NCI-H446 (cell line): ENCODE data around the gene NRM.

Experiments
- DNase-seq, 2 experiments: peaks; one replicate each; lab custom pipeline; 2025; lab: John Stamatoyannopoulos, UW

The NRM gene

GRCh38 chr6:30688569-30688968, 2.2 kb downstream of the NRM start:
- no peak for DNase-seq

DNA sequence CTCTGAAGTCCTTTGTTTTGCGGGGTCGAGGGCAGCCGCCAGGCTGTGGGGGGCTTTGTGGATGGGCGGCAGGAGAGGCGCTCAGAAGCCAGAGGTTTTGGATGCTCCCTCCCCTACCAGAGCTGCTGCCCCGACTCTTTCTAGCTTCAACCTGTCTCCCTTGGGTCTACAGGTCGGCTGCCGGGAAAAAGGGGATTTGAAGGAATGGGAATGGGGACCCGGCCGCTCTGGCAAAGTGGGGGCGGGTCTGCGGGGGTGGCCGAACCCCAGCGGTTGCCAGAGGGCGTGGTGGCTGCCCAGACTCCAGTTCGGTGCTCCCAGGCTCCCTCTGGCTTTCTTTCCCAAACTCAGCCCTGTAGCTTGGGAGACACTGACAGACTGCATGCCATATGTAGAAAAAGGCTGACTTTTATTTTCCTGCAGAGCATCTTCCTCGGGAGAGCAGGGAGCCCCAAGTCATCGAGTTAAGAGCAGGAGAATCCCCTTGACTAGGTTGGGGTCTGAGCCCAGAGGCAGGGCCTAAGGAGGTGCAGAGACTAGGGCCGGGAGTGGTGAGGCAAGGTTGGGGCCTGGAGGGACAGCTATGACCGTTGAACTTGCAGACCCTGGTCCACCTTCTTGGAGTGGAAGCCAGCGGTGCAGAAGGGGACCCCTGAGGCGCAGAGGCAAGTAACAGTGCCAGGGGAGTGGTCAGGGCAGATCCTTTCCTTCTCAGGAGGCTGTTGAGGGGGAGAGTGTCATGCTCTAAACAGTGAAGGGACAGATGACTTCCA, 2.9 kb downstream of the NRM start:
- DNase-seq, result no peak

DNA sequence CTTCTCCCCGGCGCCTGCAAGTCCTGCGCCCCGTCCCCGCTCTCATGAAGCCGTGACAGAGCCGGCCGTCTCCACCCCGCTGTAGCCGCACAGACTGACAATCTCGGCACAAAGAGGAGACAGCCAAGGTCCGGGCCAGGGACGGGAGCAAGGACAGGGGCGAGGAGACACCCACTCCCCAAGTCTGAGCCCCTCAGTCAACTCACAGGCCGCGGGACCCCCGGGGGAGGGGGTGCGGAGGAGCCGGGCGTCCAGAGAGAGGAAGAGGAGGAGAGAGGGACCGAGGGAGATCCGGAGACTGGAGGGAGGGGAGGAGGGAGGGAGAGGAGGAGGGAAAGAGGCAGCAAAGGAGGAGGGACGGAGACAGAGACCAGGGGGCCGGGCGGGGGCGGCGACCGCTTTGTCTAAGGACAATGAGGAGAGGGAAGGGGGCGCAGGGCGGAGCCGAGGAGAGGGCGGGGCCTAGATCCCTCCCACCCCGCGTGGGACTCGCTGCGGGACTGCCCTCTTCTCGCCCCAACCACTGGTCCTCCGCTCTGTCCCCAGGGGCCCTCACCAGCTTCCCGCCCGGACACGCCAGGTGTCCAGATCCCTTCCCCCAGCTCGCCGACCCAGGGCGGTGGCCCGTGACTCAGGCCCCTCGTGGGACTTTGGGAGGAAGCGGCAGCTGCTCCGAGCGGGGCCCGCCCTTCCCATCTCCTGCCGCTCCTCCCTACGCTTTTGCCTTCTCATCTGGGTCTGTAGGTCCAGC, 3.7 kb downstream of the NRM start:
- DNase-seq, result peak; percentile 64 to 80

DNA sequence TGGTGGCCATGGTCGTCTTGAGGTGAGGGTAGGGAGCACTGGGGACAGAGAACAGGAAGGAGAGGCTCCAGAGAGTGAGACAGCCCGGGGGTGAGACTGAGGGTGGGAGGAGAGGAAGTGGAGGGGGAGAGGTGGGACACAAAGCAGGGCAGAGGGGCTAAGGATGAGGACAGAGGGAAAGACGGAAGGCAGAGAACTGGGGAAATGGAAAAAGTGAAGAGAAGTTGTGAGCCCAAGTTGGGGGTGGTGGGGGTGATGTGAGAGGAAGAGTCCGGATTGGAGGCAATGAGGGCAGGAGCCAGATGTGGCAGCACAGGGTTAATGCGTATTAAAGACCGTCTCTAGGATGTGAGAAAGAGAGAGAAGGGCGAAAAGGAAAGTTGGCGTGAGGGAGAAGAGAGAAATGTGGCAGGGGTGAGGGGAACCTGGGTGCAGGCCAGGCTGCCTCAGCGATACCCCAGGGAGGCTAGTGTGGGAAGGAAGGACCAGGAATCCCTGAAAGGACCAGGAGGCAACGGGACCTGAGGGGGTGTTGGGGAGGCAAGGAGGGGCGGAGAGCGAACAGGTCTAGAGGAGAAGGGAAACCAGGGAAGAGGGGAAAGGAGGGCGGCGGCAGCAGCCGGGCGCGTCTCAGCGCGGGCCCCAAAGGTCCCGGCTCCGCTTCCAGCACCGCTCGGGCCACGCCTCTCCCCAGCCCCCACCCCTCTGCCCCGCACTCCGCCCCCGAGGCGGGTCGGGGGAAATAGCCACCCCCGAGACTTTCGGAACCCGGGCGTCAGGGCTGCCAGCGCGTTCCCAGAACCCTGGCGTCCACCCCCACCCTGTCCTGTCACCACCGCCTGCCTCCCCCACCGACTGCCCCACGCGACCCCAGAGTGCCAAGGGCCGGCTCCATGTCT, 4.5 kb downstream of the NRM start, which contains the start of gene PPP1R18:
Gene PPP1R18 (minus strand): TSS at position 637 of the 899 bp plus-strand sequence. CDS start 627 bp downstream, at position 10.
- peak in 1 of 2 experiments; percentile 36 for DNase-seq

GRCh38 chr6:30685157-30686008, 5.4 kb downstream of the NRM start:
- no peak for DNase-seq

- no peak for DNase-seq
These were observed 6.2 kb downstream of the NRM start for GRCh38 chr6:30684386-30685156.

DNA sequence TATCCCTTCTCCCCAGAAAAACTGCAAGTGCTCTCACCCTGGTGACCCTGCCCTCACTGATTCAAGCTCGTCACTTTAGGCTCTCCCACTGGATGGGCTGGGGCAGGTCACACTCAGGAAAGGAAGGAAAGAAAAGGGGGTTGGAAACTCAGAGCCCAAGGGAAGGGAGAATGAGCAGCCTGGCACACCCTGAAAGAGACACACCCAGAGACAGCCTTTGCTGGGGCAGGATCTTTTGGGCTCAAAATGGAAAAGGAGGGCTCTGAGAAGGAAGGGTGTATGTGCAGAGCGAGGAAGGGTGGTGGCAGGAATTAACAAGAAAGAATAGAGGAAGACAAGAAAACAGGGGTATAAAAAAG, 6.8 kb downstream of the NRM start:
- DNase-seq, result no peak

GRCh38 chr6:30683183-30683979, 7.4 kb downstream of the NRM start:
- no peak for DNase-seq

GRCh38 chr6:30682143-30683117, 8.4 kb downstream of the NRM start:
- DNase-seq, result no peak

DNA sequence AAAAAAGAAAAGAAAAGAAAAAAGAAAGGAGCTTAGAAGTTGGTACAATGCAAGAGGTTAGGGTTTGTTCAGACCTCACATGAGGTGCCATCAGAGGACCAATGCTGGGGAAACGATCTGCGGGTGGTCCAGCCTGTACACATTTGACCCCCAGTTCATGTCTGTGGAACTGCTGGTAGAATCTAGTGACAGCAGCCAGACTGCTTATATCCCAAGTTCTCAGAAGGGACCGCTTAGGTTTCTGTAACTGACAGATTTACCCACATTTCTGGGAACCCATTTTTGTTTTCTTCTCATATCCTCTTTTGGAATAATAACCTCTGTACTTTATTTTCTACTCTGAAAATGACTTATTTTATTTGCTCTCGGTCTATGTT, 9.0 kb downstream of the NRM start:
- DNase-seq, result no peak

DNA sequence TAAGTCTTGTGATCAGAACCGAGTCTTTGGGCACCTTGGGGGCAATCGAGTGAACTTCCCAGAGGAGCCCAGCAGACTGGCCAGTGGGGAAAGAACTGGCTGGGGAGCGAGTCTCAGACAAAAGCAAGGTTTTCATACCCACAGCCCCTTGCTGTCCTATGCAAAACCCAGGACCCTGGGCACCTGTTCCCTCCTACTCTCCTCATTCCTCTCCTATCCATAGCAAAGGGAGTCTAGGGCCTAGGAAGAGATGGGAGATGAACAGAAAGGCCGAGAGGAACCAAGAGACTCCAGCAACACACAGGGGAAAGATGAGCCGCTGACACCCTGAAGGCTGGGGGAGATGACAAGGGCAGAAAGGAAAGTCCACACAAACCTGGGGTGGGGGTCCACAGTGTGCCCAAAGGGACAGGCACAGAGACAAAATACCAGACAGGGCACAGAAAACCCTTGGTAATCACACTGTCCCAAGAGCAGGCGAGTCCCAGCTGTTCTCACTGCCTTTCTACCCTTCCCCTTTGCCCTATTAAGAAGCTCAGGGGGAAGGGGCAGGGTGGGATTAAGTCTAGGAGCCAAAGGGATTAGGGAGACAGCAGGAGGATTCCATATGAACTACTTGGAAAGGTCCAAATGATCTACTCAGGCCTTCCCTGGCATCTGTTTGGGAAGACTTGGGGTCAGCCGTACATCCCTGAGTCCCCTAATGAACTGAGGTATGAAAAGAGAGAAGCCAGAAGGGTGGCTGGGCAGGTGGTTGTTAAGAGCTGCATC, 10.8 kb downstream of the NRM start:
- no peak for DNase-seq

DNA sequence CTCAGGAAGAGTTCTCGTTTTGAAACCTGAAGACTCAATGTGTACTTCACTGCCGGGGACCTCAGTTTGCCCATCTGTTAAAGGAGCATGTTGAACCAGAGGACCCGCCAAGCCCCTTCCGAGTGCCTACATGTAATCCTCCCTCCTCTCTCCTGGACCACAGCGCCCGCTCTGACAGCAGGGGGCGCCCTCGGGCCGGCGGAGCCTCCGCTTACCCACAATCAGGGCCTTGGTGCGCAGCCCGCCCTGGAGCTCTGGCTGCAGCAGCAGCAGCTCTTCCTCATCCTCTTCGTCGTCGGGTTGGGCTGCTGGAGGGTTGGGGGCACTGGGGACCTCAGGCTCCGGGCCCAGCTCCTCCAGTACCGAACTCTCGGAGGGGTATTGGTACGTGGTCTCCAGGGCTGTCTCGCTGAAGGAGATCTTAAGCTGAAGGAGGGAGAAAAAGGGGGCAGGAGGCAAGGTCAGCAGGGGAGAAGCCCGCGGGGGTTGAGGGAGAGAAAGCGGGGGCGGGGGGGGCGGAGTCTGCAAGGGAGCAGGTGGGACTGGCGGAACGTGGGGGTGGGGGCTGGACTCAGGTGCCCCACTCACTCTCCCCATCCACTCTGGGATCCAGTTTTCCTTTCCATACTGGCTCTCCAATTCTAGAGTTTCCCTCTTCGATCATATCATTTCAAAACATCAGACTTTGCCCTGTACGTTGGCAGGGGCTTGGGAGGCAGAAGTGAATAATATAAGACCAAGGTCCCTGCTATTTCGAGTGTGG, 11.6 kb downstream of the NRM start:
- DNase-seq, result peak; percentile 24 to 58

DNA sequence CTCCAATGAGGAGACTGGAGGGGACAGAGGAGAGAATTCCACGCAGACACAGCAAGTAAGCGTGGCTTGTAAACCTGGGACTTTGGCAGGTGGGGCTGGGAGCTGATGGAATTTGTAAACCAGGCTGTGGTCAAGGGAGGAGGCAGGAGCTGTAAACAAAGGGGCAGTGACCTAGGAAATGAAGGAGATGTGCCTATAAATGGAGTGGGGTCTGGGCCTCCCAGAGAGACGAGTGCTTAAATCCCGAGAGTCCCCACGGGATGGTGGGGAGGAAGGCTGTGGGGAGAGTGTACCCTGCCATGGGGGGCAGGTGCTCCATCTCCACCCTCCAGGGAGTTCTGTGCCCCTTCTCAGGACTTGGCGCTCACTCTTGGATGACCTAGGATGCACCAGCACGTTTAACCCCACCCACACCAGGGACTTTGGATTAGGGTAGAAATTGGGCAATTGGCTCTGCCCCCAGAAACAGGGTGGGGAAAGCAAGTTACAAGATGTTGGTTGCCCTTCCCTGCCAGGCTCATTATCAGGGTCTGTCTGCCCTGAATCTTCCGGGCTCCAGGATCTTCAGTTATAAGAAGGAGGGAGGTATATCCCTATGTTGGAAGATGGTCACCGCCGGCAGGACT, 14.0 kb downstream of the NRM start:
- DNase-seq, result no peak

- DNase-seq, result peak; percentile 93 to 95
These were observed 18.1 kb downstream of the NRM start, which contains the start of gene DHX16 for GRCh38 chr6:30672445-30673253. DHX16 (minus strand) TSS chr6:30673006; CDS start chr6:30672841, 165 bp downstream.

DNA sequence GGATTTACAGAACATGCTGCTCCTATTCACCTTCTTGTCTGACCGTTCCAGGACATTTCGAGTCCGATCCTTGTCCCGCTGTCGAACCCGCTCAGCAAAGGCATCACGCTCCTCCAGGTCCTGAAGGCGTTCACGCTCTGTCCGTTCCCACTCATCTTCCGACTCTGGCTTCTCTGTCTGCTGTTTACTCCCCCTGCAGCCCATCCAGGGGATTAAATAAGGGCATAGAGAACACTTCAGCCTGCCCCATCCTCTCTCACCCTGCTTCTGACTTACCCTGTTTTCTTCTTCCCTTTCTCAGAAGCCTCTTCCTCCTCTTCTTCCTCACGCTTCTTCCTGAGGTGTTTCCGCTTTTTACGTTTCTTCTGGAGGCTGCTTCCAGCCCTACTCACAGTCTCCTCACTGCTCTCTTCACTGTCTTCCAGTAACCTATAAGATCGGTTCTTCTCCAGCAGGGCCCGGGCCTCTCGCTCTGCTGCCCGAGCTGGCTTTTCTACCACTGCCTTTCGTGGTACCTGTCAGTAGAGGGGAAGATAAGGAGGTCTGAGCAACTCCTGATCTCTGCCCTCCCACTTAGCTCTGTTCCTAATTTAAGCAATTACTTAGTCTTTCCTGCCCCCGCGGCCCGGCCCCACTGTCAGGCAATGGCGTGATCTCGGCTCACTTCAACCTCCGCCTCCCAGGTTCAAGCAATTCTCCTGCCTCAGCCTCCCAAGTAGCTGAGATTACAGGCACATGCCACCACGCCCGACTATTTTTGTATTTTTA, 19.8 kb downstream of the NRM start:
- DNase-seq, result no peak
